Endothelial cell of umbilical vein (primary cell): ENCODE data around the gene CATSPER2. TPM values are rescaled to one million over a fixed set of nuclear protein-coding genes. Genes with fewer than 3 reads are reported as not detected.
"Not testable (repeated sequence)": the region's sequence is repeated elsewhere in the genome, so short reads cannot be mapped to it uniquely, and the experiment has no call there.

Experiments used
- BruUV-seq: library from RNA; stranded (reverse); fragments of 400-500 nt; replicated peaks from 2 replicates; lab custom pipeline; 2021; lab: Mats Ljungman, UMichigan
- CTCF ChIA-PET: fragments of 300-600, 350-600 bp; sonication (Branson Sonifier 250); formaldehyde crosslinking; loops from one replicate; lab custom pipeline; 2021; ENCODE audit warnings: antibody characterized with exemption, inconsistent platforms; lab: Charles Lee
- POLR2A ChIA-PET: fragments of 300-600, 350-600 bp; sonication (Branson Sonifier 250); formaldehyde crosslinking; loops from one replicate; lab custom pipeline; 2021; ENCODE audit warnings: antibody characterized with exemption, inconsistent platforms; lab: Charles Lee
- DNase-seq: peaks from one replicate; pipeline ENCODE4 v3.0.0-alpha.2; 2011; ENCODE audit warnings: low read depth, low spot score
- FAIRE-seq: peaks from 2 replicates; lab custom pipeline; 2011; peaks lifted over from hg19 to GRCh38; lab: Jason Lieb, UNC
- H2AFZ ChIP-seq: 2 replicates; pipeline ENCODE4 v1.6.0; 2012; ENCODE audit warnings: low read depth, low read length, control low read depth, inconsistent platforms
- H3K27ac ChIP-seq: 2 replicates; pipeline ENCODE4 v1.5.1; 2011; ENCODE audit warnings: low read depth, mild to moderate bottlenecking, control low read depth, low read length, moderate library complexity; ENCODE audit not compliant: insufficient read depth
- H3K27me3 ChIP-seq, 2 experiments: 2 replicates each; pipeline versions ENCODE4 v1.6.0 to v1.6.1; 2011; ENCODE audit warnings: low read length in 2 of 2, mixed read lengths in 1 of 2; ENCODE audit not compliant: control insufficient read depth in 2 of 2, insufficient read depth in 2 of 2
- H3K36me3 ChIP-seq, 2 experiments: 2 replicates in 1 of 2; 3 replicates in 1 of 2; pipeline ENCODE4 v1.5.1; 2011; ENCODE audit warnings: low read length in 2 of 2, mild to moderate bottlenecking in 1 of 2, moderate library complexity in 1 of 2; ENCODE audit not compliant: control insufficient read depth in 2 of 2, insufficient read depth in 2 of 2; ENCODE audit errors: extremely low read depth in 1 of 2
- H3K4me1 ChIP-seq: 3 replicates; pipeline ENCODE4 v1.5.1; 2011; ENCODE audit warnings: mild to moderate bottlenecking, low read length; ENCODE audit not compliant: control insufficient read depth, insufficient read depth; ENCODE audit errors: extremely low read depth
- H3K4me2 ChIP-seq: 2 replicates; pipeline ENCODE4 v1.6.1; 2011; ENCODE audit warnings: low read length, control low read depth, mixed read lengths; ENCODE audit not compliant: insufficient read depth
- H3K4me3 ChIP-seq, 3 experiments: fragments of 200-600 bp in 1 of 3; sonication (generic), shearing (Covaris generic) in 1 of 3; replicated peaks in 1 of 3; 2 replicates each; pipeline ENCODE4 v1.5.1; 2011 to 2016; ENCODE audit warnings: control low read depth in 3 of 3, low read length in 3 of 3, mild to moderate bottlenecking in 2 of 3, inconsistent platforms in 1 of 3, low read depth in 1 of 3, moderate library complexity in 1 of 3; ENCODE audit not compliant: insufficient read depth in 1 of 3
- H3K79me2 ChIP-seq: 2 replicates; pipeline ENCODE4 v1.6.0; 2012; ENCODE audit warnings: low read length, inconsistent platforms; ENCODE audit not compliant: control insufficient read depth, insufficient read depth
- H3K9ac ChIP-seq: replicated peaks from 2 replicates; pipeline ENCODE3; 2011; ENCODE audit warnings: low read length, control low read depth; ENCODE audit not compliant: insufficient read depth; ENCODE audit errors: extremely low read depth
- H3K9me1 ChIP-seq: replicated peaks from 3 replicates; pipeline ENCODE4 v1.6.0; 2011; ENCODE audit warnings: mild to moderate bottlenecking, low read length; ENCODE audit not compliant: control insufficient read depth, insufficient read depth; ENCODE audit errors: extremely low read depth
- H3K9me3 ChIP-seq: replicated peaks from 2 replicates; pipeline ENCODE4 v1.5.1; 2012; ENCODE audit warnings: low read length, inconsistent platforms; ENCODE audit not compliant: control insufficient read depth, insufficient read depth
- H4K20me1 ChIP-seq: replicated peaks from 2 replicates; pipeline ENCODE3; 2011; ENCODE audit warnings: mild to moderate bottlenecking, low read length; ENCODE audit not compliant: control insufficient read depth, insufficient read depth; ENCODE audit errors: extremely low read depth
- FOS ChIP-seq: IDR thresholded peaks from 2 replicates; pipeline ENCODE4 v1.6.1; 2011; ENCODE audit warnings: mild to moderate bottlenecking, low read length, moderate library complexity, borderline replicate concordance; ENCODE audit not compliant: insufficient read depth
- JUN ChIP-seq: IDR thresholded peaks from 2 replicates; pipeline ENCODE4 v1.6.1; 2011; ENCODE audit warnings: borderline replicate concordance, low read depth; ENCODE audit not compliant: insufficient read length, insufficient read depth
- MYC ChIP-seq: IDR thresholded peaks from one replicate; pipeline ENCODE4 v1.6.1; 2011; ENCODE audit warnings: mild to moderate bottlenecking, low read depth, low read length
- POLR2AphosphoS5 ChIP-seq: IDR thresholded peaks from 2 replicates; pipeline ENCODE4 v1.6.1; 2012; ENCODE audit warnings: low read depth, mild to moderate bottlenecking, control low read depth, low read length, moderate library complexity; ENCODE audit not compliant: insufficient read depth
- dilution Hi-C: fragments of 300-500 bp; cut with MboI; formaldehyde crosslinking; loops from one replicate; pipeline ENCODE4 v1.15.0; 2019; ENCODE audit warnings: low sequenced_read_pairs; ENCODE audit not compliant: extremely low pct_ligation_motif_present
- intact Hi-C: fragments of 100-400 bp; cut with micrococcal nuclease; formaldehyde crosslinking; loops from one replicate; pipeline ENCODE4 v1.10.0; 2022
- polyA plus RNA-seq, 4 experiments: library from polyadenylated mRNA; depleted of rRNA in 3 of 4; stranded (reverse) in 3 of 4; unstranded in 1 of 4; fragments of >200 nt; gene quantifications; 2 replicates each; pipeline versions ENCODE4 v1.2.1 to v1.2.3, GENCODE V29; 2011 to 2012; ENCODE audit warnings: missing spikeins in 1 of 4
- total RNA-seq: library from RNA; stranded (reverse); gene quantifications from 2 replicates; pipeline ENCODE4 v1.2.3, GENCODE V29; 2021
- TF ChIP-seq, protein P1 (sequence below): IDR thresholded peaks from 2 replicates; pipeline ENCODE4 v1.6.1; 2011; ENCODE audit not compliant: insufficient read depth, insufficient read length

CATSPER2 gene
- total and polyA plus RNA-seq, 2 donors (not counting 3 experiments of a cell fraction or from before 2014, with no cell fraction given) = 1.9 to 6.1 TPM

DNA sequence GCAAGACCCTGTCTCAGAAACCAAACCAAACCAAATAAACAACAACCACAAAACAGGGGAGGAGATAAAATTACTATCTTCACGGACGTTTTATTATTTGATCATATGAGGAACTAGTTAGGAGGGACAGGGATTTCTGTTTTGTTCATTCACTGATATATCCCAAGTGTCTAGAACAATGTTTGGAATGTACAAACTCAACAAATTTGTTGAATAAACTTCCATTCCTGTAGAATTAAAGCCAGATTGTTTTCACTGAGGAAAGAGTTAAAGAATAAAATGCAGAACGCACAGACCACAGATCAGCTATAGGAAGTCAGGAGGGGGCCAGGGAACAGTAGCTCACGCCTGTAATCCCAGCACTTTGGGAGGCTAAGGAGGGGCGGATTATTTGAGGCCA lies 23.5 kb downstream of the CATSPER2 start:
- no peak for TF ChIP-seq MYC
- TF ChIP-seq, protein P1, sequence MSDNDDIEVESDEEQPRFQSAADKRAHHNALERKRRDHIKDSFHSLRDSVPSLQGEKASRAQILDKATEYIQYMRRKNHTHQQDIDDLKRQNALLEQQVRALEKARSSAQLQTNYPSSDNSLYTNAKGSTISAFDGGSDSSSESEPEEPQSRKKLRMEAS = no peak
- TF ChIP-seq JUN = no peak
- no peak for TF ChIP-seq FOS
- no peak for TF ChIP-seq POLR2AphosphoS5

DNA sequence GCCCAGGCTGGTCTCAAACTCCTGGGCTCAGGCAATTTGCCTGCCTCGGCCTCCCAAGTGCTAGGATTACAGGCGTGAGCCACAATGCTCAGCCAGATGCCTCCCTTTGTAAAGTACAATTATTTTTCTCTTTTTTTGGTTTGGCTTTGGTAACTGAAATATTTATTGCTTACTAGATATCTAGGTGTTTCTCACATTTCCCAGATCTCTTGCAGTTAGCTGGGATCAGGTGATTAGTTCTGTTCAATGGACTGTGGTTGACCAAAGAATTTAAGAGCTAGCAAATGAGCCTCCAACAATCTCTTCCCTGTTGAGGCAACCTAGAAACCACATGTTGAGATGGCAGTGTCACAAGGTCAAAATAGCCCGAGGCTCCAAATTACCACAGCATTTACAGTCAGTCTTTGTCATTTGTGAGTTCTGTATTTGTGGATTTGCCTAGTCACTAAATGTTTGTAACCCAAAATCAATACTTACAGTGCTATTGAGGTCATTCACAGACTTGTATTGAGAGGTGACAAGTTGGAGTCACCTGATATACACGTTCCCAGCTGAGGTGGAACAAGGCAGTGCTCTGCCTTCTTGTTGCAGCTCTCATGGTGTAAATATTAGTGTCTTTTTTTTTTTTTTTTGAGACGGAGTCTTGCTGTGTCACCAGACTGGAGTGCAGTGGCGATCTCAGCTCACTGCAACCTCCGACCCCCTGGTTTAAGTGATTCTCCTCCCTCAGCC lies 26.4 kb downstream of the CATSPER2 start:
- BruUV-seq, H3K4me2 ChIP-seq, H3K9ac ChIP-seq, H3K27ac ChIP-seq, H3K79me2 ChIP-seq, FAIRE-seq, H3K4me1 ChIP-seq, CTCF ChIA-PET, H4K20me1 ChIP-seq, H2AFZ ChIP-seq, DNase-seq, dilution Hi-C loops, POLR2A ChIA-PET, H3K4me3 ChIP-seq, H3K36me3 ChIP-seq, intact Hi-C loops, H3K9me3 ChIP-seq, H3K27me3 ChIP-seq, H3K9me1 ChIP-seq: not testable (repeated sequence)

More for the DNA sequence above, 23.5 kb downstream of the CATSPER2 start:
- no peaks in the 10 kb centered on the region for H3K4me1 ChIP-seq
- CTCF ChIA-PET = no interaction called here
- POLR2A ChIA-PET = no interaction called here
- dilution Hi-C loops = no loop called here
- H3K36me3 ChIP-seq = no peaks in the 10 kb centered on the region
- no peaks in the 10 kb centered on the region for H3K9me3 ChIP-seq
- no peak overlapping the region for H3K4me3 ChIP-seq
- no peak overlapping the region for H3K4me2 ChIP-seq
- no TSS peak for BruUV-seq
- H3K79me2 ChIP-seq = no peaks in the 10 kb centered on the region
- H4K20me1 ChIP-seq = no peaks in the 10 kb centered on the region
- H3K27ac ChIP-seq = no peak overlapping the region
- no peak overlapping the region for H2AFZ ChIP-seq
- H3K27me3 ChIP-seq = no peaks in the 10 kb centered on the region
- H3K9me1 ChIP-seq = no peaks in the 10 kb centered on the region
- no peak overlapping the region for H3K9ac ChIP-seq
- intact Hi-C loops = no loop called here
- DNase-seq = no peak
- FAIRE-seq = no peak

DNA sequence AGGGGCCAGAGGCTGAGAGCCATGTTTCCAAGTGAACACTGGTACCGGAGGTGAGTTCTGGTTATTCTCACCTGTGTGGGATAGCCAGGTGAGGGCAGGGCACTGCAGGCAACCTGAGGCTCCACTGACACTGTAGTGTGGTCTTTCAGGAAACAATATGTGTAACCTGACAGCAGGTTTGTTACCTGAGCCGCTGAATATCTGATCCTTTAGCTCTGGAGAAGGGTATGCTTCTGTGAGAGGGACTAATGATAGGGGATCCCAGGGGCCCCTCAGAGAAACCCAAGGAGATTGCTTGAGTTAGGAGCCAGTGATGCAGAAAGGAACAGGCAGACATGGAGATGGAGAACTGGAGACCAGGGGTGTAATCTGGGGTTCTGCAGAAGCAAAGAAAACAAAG lies 29.9 kb downstream of the CATSPER2 start, which contains the start of gene STRC:
TSS of gene STRC (minus strand) at position 101 of the 400 bp plus-strand sequence. CDS start at position 23, 78 bp downstream.
- H2AFZ ChIP-seq, H3K4me2 ChIP-seq, dilution Hi-C loops, H3K79me2 ChIP-seq, H3K4me3 ChIP-seq, FAIRE-seq, BruUV-seq, H3K9ac ChIP-seq, H3K36me3 ChIP-seq, H3K27ac ChIP-seq, H3K4me1 ChIP-seq, DNase-seq, H3K9me1 ChIP-seq, H4K20me1 ChIP-seq, POLR2A ChIA-PET, CTCF ChIA-PET, H3K9me3 ChIP-seq, intact Hi-C loops, H3K27me3 ChIP-seq: not testable (repeated sequence)
